Measurements from ENCODE around the gene ERV3-1. TPM values are rescaled to one million over a fixed set of nuclear protein-coding genes. Genes with fewer than 3 reads are reported as not detected.

Gene ERV3-1
- total RNA-seq, 2 donors from 2014 or later = 38.2 to 44.6 TPM

DNA sequence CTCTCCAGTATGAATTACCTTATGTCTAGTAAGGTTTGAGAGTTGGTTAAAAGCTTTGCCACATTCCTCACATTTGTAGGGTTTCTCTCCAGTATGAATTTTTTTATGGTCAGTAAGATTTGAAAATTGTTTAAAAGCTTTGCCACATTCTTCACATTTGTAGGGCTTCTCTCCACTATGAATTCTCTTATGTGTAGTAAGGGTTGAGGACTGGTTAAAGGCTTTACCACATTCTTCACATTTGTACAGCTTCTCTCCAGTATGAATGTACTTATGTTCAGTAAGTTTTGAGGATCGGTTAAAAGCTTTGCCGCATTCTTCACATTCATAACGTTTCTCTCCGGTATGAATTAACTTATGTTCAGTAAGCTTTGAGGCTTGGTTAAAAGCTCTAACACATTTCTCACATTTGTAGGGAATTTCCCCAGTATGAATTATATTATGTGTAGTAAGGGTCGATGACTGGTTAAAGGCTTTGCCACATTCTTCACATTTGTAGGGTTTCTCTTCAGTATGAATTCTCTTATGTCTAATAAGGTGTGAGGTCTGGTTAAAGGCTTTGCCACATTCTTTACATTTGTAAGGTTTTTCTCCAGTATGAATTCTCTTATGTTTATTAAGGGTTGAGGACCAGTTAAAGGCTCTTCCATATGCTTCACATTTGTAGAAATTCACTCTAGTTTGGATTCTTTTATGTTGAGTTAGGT is 27.8 kb downstream of the ERV3-1 start:
- no peak overlapping the region for H3K4me3 Mint-ChIP-seq

DNA sequence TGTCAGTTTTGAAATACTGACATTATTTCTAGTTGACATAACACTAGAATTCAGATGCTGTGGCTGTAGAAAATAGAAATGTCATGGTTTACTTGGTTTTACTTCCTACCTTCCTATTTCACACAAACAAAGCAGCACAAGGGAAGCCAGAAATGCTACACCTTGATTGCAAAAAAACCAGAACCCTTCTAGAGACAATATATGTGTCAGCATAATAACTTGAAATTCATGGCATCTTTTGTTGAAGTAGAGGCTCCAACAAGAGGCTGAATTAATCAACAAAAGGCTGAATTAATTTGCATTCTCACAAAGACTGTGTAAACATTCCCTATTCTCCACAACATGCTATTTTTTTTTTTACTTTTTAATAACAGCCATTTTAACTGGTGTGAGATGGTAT is 40.9 kb downstream of the ERV3-1 start:
- Mint-ChIP-seq H3K27ac (no peak overlapping the region), H3K27me3 (ENCODE audit: insufficient read depth) (no peaks in the 10 kb centered on the region), H3K9me3 (peaks cover 40% of the 10 kb centered on the region), H3K4me1 (no peaks in the 10 kb centered on the region), H3K4me3 (no peak overlapping the region), H3K36me3 (ENCODE audit: low read depth) (no peaks in the 10 kb centered on the region)
- H3K27ac ChIP-seq (ENCODE audit: low read depth, low read length) = no peak overlapping the region
- DNase-seq = no peak
- no peak overlapping the region for H3K9ac ChIP-seq (ENCODE audit: extremely low read depth, low read length, poor library complexity, severe bottlenecking)
- no peaks in the 10 kb centered on the region for H3K27me3 ChIP-seq (ENCODE audit: control insufficient read depth, insufficient read depth, low read length, poor library complexity, severe bottlenecking)
- H3K9me3 ChIP-seq (ENCODE audit: control insufficient read depth, low read length) = peaks cover 21% of the 10 kb centered on the region
- H3K4me1 ChIP-seq (ENCODE audit: control insufficient read depth, insufficient read depth, low read length) = no peaks in the 10 kb centered on the region
- H3K36me3 ChIP-seq (ENCODE audit: control insufficient read depth, insufficient read depth, low read length) = no peaks in the 10 kb centered on the region
- no peak overlapping the region for H3K4me3 ChIP-seq (ENCODE audit: low read length)
- TF ChIP-seq, protein P1, sequence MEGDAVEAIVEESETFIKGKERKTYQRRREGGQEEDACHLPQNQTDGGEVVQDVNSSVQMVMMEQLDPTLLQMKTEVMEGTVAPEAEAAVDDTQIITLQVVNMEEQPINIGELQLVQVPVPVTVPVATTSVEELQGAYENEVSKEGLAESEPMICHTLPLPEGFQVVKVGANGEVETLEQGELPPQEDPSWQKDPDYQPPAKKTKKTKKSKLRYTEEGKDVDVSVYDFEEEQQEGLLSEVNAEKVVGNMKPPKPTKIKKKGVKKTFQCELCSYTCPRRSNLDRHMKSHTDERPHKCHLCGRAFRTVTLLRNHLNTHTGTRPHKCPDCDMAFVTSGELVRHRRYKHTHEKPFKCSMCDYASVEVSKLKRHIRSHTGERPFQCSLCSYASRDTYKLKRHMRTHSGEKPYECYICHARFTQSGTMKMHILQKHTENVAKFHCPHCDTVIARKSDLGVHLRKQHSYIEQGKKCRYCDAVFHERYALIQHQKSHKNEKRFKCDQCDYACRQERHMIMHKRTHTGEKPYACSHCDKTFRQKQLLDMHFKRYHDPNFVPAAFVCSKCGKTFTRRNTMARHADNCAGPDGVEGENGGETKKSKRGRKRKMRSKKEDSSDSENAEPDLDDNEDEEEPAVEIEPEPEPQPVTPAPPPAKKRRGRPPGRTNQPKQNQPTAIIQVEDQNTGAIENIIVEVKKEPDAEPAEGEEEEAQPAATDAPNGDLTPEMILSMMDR (conservative IDR thresholded peaks at IDR 0.05) = no peak

More for the DNA sequence above, 27.8 kb downstream of the ERV3-1 start:
- TF ChIP-seq, protein P1 (conservative IDR thresholded peaks at IDR 0.05) = no peak
- Histone ChIP-seq H3K27ac (ENCODE audit: low read depth, low read length) (no peak overlapping the region), H3K36me3 (ENCODE audit: control insufficient read depth, insufficient read depth, low read length) (peaks cover 59% of the 10 kb centered on the region), H3K4me3 (ENCODE audit: low read length) (peak overlapping the region; percentile 52), H3K4me1 (ENCODE audit: control insufficient read depth, insufficient read depth, low read length) (no peaks in the 10 kb centered on the region), H3K9ac (ENCODE audit: extremely low read depth, low read length, poor library complexity, severe bottlenecking) (no peak overlapping the region), H3K27me3 (ENCODE audit: control insufficient read depth, insufficient read depth, low read length, poor library complexity, severe bottlenecking) (no peaks in the 10 kb centered on the region), H3K9me3 (ENCODE audit: control insufficient read depth, low read length) (peaks cover 89% of the 10 kb centered on the region)
- 92 to 94% methylated on average over 3 to 5 of the region's 5 CpGs for WGBS, 2 experiments (ENCODE audit: insufficient coverage in 1 of 2, insufficient read length in 1 of 2)
- H3K27me3 Mint-ChIP-seq (ENCODE audit: insufficient read depth) = no peaks in the 10 kb centered on the region
- no peak for DNase-seq
- H3K36me3 Mint-ChIP-seq (ENCODE audit: low read depth) = peaks cover 68% of the 10 kb centered on the region
- H3K9me3 Mint-ChIP-seq = peaks cover 82% of the 10 kb centered on the region
- no peaks in the 10 kb centered on the region for H3K4me1 Mint-ChIP-seq
- H3K27ac Mint-ChIP-seq = no peak overlapping the region

DNA sequence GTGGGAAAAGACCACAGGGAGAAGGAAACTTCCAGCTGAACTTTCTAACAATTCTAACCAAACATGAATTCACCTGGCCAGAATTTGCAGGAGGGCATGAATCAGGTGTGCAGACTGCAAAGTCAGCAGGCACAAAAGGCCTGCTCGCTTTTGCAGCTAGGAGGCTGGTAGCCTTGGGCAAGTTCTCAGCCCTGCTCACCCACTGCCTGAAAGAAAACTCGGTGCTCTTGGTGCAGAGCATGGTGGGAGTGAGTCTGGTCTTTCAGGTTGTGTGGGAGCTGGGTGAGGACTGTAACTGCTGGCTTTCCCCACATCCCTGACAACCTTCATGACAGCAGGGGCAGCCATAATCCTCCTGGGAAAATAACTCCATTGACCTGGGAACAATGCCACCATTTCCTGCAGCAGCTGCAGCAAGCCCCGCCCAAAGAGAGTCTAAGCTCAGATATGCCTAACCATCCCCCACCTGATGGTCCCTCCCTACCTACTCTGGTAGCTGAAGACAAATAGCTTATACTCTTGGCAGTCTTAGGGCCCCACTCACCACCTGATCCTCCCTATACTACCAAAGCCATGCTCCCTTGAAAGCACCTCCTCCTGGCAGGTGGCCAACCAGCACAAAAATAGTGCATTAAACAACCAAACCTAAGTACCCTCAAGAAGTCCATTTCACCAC is 47.3 kb downstream of the ERV3-1 start:
- no peak overlapping the region for H3K27ac ChIP-seq (ENCODE audit: low read depth, low read length)
- H3K4me3 ChIP-seq (ENCODE audit: low read length) = peak overlapping the region; percentile 40
- H3K36me3 Mint-ChIP-seq (ENCODE audit: low read depth) = peaks cover 2% of the 10 kb centered on the region
- no peaks in the 10 kb centered on the region for H3K36me3 ChIP-seq (ENCODE audit: control insufficient read depth, insufficient read depth, low read length)
- no peak overlapping the region for H3K9ac ChIP-seq (ENCODE audit: extremely low read depth, low read length, poor library complexity, severe bottlenecking)
- WGBS, 2 experiments (ENCODE audit: insufficient coverage in 1 of 2, insufficient read length in 1 of 2) = 74 to 82% methylated on average over 2 to 3 of the region's 3 CpGs
- H3K9me3 Mint-ChIP-seq = peaks cover 34% of the 10 kb centered on the region
- no peak overlapping the region for H3K4me3 Mint-ChIP-seq
- no peaks in the 10 kb centered on the region for H3K4me1 ChIP-seq (ENCODE audit: control insufficient read depth, insufficient read depth, low read length)
- no peaks in the 10 kb centered on the region for H3K27me3 ChIP-seq (ENCODE audit: control insufficient read depth, insufficient read depth, low read length, poor library complexity, severe bottlenecking)
- DNase-seq = peak; percentile 65
- peaks cover 2% of the 10 kb centered on the region for H3K27me3 Mint-ChIP-seq (ENCODE audit: insufficient read depth)
- H3K4me1 Mint-ChIP-seq = no peaks in the 10 kb centered on the region
- H3K9me3 ChIP-seq (ENCODE audit: control insufficient read depth, low read length) = peaks cover 15% of the 10 kb centered on the region
- TF ChIP-seq, protein P1 (conservative IDR thresholded peaks at IDR 0.05) = no peak
- H3K27ac Mint-ChIP-seq = no peak overlapping the region
